NCI-H345 treated with DMSO at 0.1 percent for 48 hours (cell line): ENCODE data around the gene SUPT3H.
"Not testable (repeated sequence)": the region's sequence is repeated elsewhere in the genome, so short reads cannot be mapped to it uniquely, and the experiment has no call there.

Experiments
- DNase-seq: peaks from one replicate; lab custom pipeline; 2025; ENCODE audit not compliant: unreplicated experiment; lab: John Stamatoyannopoulos, UW

The SUPT3H gene

DNA sequence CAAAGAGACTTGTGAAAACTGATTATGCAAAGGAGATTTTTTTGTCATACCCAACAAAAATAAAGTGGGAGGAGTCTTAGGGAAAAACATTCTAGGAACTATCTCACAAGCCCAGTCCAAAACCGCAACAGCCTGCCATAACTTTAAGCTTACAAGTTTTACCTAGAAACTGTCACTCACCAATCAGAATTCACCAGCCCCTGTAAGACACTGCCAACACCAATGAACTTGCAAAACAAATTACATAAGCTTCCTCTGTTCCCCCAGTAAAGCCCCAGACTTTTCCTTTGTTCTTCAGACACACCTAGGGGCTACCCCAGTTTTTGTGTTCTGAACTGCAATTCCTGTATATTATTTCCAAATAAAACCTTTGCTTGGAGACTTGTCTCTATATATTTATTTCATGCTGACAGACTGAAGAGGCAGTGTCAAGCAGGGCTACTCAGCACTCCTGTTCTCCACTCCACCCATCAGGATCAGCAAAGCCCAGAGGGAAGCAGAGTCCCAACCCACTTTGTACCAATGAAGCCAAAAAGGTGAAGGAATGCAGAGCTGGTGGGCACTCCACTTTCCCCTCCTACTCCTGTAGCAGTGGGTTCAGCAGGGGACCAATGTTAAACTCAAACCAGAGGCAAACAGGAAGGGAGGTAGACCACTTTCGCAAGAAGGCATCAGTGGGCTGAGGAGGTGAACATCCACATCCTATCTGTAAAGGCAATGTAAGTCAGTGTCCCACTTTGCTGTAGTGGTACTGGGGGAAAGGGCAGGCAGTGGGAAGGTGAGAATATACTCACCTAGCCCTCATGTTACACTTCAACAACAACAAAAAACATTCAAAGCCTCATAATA, 192.1 kb downstream of the SUPT3H start:
- DNase-seq: no peak

DNA sequence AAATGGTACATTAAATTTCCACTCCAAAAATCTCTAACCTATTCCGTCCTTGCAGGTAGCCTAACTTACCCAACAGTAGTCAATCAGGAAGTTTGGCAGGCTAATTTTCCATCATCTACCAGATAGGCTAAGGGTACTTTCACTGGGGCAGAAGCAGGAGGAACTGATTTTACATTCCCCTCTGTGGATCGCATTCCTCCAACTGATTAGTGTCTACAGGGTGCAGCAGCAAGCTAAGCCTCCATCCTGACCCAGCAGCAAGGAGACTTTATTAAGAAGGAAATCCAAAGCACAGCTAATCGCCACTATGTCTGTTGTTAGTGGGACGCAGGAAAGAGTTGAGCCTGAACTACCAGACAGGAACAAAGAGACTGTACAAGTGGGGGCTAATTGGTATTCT, 192.8 kb downstream of the SUPT3H start:
- DNase-seq: no peak

DNA sequence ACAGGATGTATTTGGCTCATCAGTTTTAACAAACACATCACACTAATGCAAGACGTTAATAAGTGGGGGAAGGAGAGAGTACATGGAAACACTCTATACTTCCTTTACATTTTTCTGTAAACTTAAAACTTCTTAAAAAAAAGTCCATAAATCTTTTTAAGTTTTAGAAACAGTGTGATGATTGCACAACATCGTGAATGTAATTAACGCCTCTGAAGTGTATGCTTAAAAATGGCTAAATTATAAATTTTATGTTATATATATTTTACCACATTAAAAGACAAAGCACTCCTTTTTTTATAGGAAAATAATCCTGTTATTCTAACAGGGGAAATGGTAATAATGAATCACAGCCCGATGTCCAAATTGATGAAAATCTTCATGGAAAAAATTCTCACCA, 193.7 kb downstream of the SUPT3H start:
- DNase-seq: no peak

DNA sequence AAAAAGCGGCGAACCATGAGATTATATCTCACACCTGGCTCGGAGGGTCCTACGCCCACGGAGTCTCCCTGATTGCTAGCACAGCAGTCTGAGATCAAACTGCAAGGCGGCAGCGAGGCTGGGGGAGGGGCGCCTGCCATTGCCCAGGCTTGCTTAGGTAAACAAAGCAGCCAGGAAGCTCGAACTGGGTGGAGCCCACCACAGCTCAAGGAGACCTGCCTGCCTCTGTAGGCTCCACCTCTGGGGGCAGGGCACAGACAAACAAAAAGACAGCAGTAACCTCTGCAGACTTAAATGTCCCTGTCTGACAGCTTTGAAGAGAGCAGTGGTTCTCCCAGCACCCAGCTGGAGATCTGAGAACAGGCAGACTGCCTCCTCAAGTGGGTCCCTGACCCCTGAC, 201.4 kb downstream of the SUPT3H start:
- DNase-seq: not testable (repeated sequence)

DNA sequence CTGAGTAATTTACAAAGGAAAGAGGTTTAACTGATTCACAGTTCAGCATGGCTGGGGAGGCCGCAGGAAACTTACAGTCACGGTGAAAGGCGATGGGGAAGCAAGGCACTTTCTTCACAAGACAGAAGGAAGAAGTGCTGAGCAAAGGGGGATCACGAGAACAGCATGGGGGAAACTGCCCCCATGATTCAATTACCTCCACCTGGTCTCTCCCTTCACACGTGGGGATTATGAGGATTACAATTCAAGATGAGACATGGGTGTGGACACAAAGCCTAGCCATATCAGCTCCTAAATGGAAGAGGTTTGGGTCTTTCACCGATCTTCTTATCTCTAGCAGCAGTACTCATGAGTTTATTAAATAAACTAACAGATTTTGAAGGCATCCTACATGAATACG, 202.5 kb downstream of the SUPT3H start:
- DNase-seq: no peak

DNA sequence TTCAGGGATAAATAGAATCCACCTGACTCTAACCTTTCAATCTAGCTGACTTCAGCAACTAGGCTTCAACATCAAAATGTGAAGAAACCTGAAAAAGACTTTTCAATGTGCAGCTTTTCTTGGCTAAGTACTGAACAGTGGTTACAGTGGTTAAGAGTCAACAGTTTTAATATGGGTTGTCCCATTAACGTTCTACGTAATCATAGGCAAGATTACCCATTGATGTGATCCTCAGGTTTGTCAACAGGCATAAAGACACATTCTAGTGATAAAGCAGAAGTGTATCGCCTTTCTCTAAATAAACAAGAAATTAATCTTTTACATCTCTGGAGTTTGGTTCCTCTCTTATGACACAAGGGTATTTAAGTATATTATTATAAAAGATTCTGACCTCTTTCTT, 203.7 kb downstream of the SUPT3H start:
- DNase-seq: no peak

DNA sequence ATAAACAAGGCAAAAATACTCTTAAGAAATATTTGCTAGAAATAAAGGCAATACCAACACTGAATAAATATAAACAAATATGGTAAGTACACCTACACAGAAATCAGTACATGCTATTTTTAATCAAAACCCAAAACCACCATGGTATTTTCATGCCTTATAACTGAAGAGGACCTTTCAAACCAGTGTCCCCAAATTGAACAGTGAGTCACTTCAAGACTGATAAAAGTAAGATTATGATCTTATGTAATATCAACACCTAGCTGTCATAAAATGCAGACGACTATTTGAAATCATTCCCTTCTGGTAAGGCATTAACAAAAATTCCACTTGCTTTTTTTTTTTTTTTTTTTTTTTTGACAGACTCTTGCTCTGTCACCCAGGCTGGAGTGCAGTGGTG, 206.4 kb downstream of the SUPT3H start:
- no peak for DNase-seq

DNA sequence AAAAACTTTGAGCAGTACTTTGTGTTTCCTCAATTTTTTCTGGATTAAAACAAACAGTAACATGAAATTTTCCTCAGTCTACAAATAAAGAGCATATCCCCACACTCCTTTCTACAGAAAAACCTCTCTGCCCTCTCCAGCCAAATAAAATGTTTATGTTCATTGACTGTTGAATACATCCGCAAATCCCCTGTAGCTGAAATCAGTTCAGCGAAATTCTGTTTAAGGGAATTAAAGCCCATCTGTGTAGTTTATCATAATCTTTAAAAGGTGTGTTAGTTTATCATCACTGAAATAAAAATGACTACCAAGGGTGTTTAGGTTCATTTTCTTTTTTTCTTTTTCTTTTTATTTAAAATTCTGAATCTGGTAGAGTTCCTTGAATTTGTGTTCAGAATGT, 207.4 kb downstream of the SUPT3H start:
- DNase-seq: no peak

DNA sequence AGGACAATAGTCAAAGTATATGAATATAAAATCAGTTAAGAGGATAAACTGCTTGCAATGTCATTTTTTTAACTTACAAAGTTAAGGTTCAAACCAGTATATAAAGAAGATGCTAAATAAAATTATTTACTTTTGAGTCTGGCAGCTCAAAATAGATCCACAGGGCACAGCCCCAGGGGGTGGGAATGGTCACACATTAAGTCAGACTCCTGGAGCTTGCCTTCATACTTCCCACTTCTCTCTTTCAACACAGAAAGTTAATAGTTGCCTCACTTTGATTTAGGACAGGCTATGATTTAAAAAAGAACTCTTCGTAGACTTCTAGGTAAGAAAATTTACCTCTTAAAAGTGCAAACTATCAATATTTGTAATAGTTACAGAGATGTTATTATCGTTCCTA, 207.9 kb downstream of the SUPT3H start:
- no peak for DNase-seq

DNA sequence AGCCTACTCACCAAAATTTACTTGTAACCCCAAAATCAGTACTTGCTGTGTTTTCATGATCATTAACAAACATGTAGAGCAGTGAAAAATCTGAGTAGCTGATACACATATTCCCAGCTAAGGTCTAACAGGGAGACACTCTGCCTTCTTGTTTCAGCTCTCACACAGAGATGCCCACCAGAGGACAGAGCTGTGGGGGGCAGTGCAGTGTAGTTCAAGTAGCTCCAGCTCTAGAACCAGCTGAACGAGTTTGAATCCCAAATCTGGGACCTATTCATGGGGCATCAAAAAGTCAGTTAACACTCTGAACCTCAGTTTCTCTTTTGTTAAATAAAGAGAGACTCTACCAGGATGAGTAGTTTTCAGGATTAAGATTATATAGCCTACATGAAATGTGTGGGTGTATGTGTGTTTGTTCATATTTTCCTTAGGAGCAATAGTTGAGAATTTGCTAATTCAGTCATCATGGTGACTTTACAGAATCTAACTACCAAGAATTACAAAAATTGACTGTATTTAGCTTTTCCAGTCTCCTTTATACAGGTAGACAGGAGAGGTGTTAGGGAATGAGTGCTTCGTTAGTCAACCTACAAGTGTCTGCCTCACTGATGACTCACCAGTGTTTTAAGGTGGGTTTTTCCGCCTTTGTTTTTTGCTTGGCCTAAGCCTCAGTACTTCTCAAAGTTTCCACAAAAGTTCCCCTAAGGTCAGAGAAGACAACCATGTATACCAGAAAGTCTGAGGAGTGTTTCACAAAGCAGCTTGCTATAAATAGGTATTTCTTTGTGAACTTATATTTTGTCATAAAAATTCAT, 213.6 kb downstream of the SUPT3H start:
- DNase-seq: no peak

DNA sequence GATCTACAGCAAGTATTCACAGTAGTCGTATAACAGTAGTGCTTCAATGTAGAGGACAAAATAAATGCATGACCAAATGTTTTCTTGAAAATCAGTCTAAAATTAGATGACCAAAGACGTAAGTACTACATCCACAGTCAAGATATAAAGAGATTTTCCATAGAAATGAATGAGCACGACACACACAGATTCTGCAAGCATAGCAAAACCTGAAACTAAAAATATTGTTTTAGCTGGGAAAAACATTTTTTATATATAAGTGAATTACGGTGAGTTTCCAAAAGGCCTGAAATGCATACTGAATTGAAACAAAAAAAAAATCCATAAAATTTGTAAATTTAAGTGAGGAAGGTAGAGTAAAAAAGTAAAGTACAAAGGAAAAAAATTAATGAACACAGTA, 217.4 kb downstream of the SUPT3H start:
- no peak for DNase-seq

DNA sequence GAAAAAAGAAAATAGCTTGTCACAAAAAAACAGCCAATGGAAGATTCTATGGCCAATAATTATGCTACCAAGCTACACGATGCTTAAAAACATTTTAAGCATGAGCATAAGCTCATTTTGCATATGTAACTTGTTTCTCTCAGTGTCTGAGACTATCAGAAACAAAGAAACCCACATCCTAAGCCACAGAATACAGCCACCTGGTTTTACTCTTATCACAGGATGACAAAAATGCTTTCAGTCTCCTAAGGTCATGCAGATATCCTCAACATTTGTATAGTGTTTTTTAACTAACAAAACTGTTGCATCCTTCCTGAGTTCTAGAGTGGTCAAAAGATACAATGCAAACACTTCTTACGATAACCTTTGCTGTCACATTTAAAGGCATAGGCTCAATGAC, 221.7 kb downstream of the SUPT3H start:
- no peak for DNase-seq

DNA sequence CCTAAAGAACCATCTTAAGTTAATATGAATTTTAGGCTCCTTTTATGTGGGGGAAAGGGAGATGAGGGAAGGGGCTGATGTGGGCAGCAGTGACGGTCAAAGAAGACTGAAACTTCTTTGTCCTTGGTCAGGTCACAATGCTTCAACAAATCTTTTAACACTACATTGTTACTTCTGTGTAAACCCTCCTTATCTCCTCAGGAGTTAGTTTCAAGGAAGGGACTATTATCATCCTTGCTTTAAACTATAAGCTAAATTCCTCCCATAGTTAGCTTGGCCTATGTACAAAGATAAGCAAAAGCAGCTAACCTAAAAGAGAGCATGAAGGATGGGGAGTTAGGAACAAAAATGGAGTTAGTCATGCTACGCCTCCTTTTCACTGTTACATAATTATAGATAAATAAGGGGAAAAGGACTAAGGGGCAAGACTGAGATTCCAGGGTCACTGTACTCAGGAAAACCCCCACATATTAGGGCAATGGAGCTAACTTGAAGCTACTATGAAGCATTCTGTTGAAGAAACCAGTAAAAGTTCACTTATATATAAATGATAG, 222.3 kb downstream of the SUPT3H start:
- DNase-seq: no peak

DNA sequence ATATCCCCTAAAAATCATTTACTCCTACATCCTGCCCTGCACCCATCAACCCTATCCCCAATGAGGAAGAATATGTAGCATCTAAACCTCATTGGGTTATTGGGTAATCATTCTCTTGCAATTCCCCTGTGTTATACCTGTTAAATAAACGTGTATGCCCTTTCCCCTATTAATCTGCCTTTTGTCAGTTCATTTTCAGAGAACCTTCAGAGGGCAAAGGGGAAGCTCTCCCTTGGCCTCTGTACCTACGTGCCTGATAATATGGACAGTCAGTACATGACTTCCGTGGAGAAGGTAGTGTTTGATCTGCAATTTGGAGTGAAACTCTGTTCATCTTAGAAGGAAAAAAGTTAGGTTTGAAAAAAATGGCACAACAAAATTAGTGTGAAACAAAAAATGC, 223.1 kb downstream of the SUPT3H start:
- no peak for DNase-seq

DNA sequence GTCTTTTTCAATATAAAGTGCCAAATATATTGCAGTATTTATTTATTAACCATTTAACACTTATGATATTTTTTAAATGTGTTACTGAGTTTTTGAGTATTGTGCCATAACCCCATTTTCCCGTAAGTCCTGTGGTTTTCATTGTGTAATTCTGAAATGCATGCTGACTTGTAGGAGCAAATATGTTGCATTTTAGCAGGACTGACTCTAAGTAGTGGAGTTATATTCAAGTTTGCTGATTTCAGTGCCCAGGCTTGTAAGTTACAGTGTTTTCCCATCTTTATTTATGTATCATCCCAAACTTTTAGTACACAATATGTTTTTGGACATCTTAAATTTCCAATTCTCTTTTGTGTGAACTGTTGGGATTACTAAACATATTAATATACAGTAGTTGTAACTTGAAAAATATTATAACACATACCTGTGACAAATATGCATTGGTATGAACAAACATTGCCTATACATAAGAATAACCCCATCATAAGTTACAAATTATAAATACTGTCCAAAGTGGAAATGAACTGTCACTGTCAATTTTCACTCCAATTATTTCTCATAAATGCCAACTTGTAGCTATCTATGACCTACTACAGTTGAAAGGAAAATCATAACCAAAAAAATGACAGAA, 228.9 kb downstream of the SUPT3H start:
- DNase-seq: no peak

DNA sequence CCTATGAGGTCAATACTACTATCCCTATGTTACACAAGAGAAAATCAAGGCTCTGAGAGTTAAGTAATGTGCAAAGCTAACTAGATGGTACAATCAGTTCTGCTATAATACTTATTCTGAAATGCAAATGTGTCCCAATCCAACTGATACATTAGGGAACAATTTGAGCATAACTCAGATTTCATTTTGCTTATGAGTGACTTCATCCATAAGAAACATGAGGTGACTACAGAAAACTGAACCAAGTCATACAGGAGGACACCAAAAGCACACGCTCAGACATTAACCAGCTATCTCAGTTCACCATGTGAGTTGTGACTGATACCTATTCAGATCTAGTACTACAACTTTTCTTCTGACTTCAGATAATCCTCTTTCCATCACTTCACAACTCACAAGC, 229.5 kb downstream of the SUPT3H start:
- DNase-seq: no peak

DNA sequence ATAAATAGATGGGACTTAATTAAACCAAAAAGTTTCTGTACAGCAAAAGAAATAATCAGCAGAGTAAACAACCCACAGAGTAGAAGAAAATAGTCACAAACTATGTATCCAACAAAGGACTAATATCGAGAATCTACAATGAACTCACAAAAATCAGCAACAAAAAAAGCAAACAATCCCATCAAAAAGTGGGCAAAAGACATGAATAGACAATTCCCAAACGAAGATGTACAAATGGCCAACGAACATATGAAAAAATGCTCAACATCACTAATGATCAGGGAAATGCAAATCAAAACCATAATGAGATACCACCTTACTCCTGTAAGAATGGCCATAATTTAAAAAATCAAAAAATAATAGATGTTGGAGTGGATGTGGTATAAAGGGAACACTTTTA, 232.1 kb downstream of the SUPT3H start:
- not testable (repeated sequence) for DNase-seq

DNA sequence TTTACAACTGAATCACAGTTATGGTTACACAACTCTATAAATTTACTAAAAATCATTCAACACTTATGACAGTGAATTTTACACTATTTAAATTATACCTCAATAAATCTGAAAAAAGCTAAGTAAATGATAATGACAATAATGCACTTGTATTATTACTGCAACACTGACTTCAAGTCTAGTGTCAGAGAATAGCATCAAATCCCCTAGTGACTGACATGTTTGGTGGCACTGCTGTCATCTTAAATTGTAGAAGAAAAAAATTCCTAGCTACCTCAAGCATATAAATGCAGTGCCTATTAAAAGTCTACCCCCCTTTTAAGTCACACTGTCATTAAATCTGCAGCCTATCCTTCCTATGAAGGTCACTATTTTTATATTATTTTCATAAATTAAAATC, 239.0 kb downstream of the SUPT3H start:
- DNase-seq: no peak

DNA sequence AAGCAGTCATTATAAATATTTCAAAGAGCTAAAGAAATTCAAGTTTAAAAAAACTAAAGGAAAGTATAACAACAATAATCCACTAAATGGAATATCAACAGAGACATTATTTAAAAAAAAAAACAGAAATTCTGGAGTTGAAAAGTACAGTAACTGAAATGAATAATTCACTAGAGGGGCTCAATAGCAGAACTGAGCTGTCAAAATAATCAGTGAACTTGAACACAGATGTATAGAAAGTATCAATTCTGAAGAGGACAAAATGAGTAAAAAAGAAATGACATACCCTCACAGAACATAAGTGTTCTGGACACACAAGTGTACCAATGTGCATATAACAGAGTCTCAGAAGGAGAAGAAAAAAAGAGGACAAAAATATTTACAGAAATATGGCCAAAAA, 241.2 kb downstream of the SUPT3H start:
- DNase-seq: no peak

DNA sequence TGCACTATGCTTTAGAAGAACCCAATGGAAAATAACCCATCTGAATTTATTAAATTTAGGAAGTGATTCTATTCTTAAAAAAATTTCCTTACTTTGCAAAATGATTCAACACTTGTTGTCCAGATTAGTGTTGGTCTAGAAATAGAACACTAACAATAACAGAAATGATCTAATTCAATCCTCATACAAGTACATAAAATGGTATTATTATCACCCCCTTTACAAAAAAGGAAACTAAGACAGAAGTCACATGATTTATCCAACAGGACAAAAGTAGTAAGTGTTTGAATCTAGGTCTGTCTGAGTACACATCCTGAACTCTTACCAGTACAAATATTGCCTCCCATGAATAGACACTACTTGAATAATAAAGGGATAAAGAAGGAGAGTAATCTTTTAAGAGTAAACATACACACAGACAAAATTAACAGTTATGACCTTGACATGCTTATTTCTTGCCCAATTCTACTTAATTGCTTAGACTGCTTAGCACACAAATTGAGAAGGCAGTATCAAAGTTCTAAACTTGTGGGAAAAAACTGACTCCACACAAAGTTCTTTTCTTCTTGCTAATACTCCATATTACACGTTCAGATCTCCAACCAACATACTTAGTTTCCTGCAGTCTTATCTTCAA, 245.0 kb downstream of the SUPT3H start:
- no peak for DNase-seq

DNA sequence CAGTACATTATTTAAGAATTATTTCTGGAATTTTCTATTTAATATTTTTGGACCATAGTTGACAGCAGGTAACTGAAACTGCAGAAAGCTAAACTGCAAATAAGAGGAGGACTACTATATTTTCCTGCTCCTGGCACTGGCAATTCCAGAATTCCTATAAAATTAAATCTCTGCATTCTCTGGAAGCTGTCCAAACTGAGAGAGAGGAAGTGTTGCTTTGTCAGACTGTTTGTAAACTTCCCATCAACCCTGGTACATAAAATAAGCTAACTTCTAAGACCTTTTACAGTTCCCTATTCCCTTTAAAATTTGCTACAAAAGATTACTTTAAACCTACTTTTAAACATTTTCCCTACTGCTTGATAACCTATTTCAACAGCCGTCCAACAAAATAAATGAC, 245.7 kb downstream of the SUPT3H start:
- DNase-seq: no peak
